GM19455 (cell line): ENCODE results near the gene WWP2.
"Not testable (repeated sequence)": the region's sequence is repeated elsewhere in the genome, so short reads cannot be mapped to it uniquely, and the experiment has no call there.

Experiments
- ATAC-seq: cut with Tn5 transposase; IDR thresholded peaks from one replicate; pipeline ENCODE4 v1.9.1; 2021; ENCODE audit not compliant: unreplicated experiment

WWP2 gene

DNA sequence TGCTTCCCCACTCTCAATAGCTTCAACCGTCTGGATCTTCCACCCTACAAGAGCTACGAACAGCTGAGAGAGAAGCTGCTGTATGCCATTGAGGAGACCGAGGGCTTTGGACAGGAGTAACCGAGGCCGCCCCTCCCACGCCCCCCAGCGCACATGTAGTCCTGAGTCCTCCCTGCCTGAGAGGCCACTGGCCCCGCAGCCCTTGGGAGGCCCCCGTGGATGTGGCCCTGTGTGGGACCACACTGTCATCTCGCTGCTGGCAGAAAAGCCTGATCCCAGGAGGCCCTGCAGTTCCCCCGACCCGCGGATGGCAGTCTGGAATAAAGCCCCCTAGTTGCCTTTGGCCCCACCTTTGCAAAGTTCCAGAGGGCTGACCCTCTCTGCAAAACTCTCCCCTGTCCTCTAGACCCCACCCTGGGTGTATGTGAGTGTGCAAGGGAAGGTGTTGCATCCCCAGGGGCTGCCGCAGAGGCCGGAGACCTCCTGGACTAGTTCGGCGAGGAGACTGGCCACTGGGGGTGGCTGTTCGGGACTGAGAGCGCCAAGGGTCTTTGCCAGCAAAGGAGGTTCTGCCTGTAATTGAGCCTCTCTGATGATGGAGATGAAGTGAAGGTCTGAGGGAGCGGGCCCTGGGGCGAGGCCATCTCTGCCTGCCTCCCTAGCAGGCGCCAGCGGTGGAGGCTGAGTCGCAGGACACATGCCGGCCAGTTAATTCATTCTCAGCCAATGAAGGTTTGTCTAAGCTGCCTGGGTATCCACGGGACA is 177.9 kb downstream of the WWP2 start:
- no peak for ATAC-seq

DNA sequence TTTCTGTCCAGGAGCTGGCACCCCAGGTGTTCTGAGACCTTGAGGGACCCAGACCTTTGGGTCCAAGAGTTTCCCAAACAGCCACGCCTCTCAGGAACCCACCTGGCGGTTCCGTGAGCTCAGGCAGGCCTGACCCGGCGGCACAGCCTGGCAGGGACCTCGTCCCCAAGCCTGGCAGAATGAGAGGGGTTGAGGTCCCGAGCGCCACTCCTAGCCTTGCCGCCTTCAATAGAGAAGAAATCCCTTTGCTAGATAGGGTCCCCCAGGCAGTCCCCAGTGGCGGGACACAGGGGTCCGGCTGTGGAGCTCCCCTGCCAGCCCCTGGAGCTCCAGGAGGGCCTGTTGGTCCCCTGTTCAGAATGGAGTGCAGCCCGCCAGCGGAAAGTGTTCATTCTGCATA is 178.5 kb downstream of the WWP2 start:
- no peak for ATAC-seq

DNA sequence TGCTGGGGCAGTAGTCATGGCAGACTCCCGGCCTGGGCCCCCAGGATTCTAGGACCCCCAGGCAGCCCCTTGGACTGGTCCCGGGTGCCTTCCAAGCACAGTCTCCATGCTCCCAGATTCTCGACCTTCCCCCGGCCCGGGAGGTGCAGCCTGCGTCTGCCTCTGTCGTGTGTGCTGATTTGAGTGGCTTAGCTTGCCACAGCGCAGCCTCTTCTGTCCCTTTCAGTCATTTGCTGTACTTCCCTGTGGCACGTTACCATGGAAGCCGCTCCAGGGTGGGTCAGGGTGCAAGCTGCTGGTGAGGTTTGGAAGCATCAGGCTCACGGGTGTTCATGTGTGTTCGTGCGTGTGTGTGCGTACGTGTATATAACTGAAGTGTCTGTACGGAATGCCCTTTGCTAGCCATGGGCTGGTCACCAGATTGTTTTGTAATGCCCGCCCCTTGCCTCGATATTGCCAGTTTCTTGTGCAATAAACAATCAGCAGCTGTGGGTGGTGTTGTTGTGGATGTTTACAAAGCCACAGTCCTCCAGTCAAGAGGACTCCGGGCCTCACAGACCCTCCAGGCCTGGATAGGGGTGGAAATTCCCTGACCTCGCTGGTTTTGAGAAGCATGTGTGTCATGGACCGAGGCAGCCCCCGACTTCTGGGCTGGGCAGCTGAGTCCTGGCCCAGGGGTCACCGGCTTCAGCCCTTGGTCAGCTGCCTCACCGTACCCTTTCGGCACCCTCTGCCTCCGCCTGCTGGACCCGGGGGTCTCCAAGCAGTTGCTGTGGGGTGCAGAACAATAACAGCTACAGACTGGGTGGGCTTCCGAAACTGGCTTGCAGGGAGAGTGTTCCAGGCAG is 179.3 kb downstream of the WWP2 start:
- no peak for ATAC-seq

DNA sequence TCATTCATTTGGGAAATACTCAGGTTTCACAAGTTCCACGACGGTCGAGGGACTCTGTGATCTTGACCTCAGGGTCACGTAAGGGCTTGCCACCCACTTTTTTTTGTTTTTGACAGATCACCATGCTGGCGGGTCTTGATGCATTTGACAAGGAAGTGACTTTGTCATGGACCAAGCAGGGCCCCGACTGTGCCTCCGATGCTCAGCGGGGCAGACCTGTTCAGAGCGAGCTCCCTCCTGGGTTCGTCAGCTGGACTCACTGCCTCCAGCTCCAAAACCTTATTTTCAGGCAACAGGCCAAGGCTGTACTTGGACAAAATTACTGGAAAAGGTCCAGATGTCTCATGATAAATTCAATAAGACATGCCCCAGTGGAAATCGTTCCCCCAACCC is 180.0 kb downstream of the WWP2 start:
- ATAC-seq = no peak

DNA sequence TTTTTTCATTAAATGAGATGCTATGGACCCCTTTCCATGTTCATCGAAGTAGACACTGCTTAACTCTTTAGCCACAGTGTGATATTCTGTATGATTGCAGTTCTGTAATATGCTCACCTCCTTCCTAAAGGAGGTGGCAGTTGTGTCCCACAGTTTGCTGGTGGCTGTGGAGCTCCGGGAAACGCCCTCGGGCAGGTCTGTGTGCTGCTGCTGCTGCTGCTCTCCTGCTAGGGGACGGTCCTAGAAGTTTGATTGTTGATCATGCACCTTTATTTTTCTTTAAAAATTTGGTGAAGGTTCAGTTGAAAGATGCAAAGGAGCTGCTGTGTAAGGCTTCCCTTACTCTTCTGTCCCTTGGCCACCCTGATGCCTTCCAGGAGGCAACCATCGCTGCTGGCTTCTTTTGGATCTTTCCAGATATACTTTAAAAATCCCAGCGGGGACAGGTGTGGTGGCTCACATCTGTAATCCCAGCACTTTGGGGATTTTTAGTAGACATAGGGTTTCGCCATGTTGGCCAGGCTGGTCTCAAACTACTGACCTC is 180.6 kb downstream of the WWP2 start:
- ATAC-seq = no peak

DNA sequence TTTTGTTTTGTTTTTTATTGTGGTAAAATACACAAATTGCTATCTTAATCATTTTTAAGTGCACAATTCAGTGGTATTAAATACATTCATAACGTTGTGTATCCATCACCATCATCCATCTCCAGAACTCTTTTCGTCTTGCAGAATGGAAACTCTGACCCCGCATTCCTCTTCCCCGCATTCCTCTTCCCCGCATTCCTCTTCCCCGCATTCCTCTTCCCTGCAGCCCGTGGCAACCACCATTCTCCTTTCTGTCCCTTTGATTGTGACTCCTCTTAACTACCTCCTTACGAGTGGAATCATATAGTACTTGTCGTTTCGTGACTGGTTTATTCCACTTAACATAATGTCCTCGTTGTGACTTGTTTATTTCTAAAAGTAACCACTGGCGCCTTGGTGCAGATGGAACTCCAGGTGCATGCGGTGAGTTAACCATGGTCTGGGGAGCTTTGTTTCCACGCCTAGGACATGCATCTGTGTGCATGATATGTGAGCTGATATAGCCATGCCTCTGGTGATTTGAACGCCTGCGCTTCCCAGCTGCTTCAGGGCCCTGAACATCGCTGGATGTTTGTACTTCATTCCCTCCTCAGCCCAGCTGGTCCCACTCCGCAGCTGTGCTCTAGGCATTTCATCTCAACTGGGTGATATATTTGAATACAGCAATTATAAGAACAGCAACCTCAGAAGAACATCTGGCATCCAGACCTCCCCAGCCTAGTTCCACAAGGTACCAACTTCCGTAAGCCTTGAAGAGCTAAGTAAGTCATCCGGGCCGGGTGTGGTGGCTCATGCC is 181.3 kb downstream of the WWP2 start:
- ATAC-seq = not testable (repeated sequence)

DNA sequence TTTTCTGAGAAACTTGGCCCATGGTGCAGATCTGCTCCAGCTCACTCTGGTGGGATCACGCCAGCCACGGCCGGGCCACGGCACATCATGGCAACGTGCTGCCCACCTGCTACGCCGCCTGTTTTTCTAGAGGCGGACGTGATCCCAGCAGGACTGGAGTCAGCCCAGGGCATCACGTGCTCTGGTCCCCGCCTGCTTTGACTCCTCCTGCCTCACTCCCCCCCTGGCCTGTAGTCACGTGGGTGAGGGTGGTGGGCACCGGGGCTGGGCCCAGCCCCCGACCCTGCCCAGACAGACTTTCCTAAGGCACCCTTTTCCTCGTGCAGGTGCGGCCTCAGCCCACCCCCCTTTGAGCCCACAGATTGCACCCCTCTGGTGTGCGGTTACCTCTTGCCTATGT is 188.3 kb downstream of the WWP2 start:
- not testable (repeated sequence) for ATAC-seq

DNA sequence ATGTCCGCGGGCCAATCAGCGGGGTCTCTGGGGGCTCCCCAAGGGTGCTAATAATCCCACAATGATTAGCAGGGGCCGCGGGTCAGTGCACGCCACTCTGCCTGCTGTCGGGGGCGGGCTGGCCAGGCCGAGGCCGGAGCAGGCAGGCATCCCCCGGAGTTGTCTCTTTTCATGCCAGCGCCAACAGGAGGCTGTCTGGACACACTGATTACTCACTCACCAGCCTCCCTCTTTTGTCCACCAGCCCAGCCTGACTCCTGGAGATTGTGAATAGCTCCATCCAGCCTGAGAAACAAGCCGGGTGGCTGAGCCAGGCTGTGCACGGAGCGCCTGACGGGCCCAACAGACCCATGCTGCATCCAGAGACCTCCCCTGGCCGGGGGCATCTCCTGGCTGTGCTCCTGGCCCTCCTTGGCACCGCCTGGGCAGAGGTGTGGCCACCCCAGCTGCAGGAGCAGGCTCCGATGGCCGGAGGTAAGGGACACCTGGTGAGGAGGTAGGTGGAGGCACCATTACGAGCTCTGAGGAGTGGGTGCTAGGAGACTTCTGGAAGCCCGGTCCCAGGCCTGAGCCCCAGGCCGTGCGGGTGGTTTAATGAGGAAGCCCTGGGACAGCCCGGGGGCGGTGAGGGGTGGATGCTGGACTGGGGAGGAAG is 189.0 kb downstream of the WWP2 start, which contains the start of gene CLEC18A:
CLEC18A (plus strand) TSS at position 318 of the 655 bp plus-strand sequence; CDS start at position 351, 33 bp downstream.
- not testable (repeated sequence) for ATAC-seq

DNA sequence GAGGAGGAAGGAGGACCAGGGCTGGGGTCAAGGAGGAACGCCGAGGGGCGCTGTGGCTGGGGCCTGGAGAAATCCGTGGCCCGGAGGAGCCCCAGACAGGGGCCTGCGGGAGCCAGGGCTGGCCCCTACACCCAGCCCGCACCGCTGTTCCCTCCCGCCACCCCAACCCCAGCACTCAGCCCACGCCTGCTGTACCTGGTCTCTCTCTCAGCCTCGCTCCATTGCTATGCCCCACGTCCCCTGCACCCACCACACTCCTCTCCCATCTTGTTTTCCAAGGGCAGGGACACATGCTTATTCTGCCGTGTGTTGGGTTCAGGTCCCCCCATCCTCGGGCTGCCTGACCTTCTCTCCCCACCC is 189.5 kb downstream of the WWP2 start:
- ATAC-seq = not testable (repeated sequence)

DNA sequence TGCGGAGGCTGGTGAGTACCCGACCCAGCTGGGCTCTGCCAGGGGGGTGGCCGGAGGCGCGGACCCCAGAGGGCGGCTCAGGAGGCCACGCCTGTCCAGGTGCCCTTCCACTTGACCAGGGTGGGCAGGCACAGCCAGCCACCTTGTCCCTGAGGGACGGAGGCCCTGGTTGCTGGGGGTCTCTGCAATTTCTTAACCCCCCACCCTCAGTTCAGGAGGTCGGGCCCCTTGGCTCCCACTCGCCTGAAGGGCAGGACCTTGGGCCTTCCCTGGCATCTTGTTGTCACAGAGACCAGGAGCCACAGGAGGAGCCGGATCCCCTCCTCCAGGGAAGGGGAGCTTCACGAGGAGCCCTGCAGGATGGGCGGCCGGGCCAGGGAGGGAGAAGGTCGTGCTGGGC is 190.0 kb downstream of the WWP2 start:
- not testable (repeated sequence) for ATAC-seq

DNA sequence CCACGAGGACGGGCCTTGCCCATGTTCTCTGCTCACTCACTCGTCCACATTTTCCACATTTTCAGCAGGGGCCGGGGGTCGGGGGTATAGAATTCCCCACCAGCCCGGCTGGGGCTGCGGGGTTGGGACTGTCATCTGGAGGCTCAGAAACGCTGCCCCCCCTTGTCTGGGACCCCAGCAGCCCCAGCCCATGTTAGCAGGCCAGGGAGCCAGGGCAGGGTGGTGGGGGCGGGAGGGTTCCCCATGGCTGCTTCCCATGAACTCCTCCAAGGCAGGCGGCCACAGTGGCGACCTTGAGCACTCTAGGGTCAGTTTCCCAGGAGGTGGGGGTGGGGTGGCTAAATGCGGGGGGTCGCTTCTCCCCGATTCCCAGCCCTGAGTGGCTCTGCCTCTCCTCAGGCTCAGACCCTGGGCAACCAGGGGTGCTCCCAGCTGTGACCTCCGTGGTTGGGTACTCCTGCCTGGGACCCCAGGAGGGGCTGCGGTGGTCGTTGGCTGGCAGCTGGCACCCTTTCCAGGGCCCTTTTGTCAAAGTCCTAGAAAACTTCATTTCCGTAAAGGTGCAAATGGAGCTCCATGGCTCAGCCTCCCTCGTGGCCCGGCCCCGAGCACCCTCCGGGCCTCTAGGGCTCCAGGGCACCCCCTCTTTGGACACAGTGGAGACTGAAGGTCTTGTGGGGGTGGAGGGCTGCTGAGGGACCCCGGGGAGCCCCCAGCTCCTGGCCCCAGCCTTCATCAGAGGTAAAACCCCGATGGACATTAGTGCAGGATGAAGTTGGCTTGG is 190.6 kb downstream of the WWP2 start:
- ATAC-seq = not testable (repeated sequence)

DNA sequence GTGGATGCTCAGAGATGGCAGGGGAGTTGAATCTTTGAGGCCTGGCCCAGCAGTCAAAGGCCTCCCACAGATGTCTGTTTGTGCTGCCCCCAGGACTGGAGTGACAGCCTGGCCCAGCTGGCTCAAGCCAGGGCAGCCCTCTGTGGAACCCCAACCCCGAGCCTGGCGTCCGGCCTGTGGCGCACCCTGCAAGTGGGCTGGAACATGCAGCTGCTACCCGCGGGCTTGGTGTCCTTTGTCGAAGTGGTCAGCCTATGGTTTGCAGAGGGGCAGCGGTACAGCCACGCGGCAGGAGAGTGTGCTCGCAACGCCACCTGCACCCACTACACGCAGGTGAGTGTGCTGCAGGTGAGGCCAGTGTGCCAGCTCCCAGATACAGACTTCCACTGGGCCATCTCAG is 192.1 kb downstream of the WWP2 start:
- not testable (repeated sequence) for ATAC-seq

DNA sequence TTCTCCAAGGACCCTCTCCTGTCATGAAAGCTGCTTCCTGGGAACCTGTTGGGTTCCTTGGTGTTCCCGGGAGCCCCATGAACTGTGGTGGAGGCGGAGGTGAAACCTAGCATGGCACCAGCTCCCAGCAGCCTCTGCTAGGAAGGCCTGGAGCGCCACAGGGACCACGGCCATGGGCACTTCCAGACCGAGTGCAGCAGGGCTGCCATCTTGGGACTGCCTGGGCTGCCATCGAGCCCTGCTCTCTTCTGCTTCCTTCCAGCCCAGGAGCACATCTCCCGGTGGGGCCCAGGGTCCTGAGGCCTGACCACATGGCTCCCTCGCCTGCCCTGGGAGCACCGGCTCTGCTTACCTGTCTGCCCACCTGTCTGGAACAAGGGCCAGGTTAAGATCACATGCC is 201.2 kb downstream of the WWP2 start:
- ATAC-seq = not testable (repeated sequence)

DNA sequence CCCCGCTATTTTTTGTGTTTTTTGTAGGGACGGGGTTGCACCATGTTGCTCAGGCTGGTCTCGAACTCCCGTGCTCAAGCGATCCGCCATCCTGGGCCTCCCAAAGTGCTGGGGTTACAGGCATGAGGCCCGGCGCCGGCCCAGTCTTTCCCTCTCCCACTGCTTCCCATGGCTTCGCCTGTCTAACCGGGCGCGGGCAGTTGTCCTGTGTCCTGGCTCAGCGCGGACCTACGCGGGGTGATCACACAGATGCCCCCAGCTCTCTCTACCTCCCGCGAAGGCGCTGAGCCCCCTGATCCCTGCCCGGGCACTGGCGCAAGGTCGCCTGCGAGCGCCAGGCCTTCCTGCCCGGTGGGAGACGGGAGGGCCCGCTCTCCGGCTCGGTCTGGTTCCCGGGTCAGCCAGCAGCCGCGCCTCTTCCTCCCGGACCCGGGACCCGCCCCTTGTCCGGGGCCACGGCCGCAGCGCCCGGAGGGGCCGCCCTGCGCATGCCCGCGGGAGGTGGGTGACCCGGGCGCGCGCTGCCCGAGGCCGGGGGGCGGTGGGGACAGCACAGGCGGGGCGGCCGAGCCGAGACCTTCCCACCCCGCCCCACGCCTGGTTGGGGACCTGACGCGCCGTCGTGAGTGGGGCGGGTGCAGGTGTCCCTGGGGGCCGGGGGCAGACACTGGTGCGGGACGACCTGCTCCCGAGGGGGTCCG is 203.0 kb downstream of the WWP2 start:
- ATAC-seq = not testable (repeated sequence)

DNA sequence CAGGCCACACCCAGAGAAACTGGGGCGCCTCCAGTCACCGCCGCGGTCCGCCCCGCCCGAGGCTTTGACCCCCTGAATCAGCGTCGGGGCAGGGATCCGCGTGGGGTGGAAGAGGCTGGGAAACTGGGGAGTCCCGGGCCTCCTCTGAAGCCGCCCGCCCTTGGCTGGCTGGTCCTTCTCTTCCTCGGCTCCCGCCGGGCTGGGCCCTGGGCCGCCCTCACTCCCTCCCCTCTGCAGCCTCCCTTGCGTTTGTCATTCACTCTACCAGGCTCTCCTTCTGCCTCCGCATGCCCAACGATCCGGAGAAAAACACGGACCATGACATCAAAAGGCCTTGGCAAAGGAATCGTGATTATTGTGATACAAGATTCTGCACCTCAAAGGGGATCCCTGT is 203.5 kb downstream of the WWP2 start:
- not testable (repeated sequence) for ATAC-seq

DNA sequence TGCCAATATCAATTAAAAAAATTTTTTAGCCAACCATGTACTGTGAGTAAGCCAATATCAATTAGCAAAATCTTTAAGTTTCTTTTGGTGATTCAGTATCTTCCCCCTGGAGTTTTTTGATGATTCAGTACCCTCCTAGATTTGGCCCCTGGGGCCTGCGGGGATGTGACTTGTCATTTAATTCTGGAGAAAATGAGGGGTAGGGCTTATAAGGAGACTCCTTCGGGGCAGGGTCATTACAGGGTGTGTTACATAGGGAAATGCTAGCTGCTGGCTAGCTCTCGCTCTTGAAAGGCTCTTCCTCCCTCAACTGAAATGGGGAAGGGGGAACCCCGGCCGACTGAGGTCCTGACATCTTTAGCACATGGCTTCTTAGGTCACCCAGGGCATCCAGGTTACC is 205.6 kb downstream of the WWP2 start:
- ATAC-seq = not testable (repeated sequence)

DNA sequence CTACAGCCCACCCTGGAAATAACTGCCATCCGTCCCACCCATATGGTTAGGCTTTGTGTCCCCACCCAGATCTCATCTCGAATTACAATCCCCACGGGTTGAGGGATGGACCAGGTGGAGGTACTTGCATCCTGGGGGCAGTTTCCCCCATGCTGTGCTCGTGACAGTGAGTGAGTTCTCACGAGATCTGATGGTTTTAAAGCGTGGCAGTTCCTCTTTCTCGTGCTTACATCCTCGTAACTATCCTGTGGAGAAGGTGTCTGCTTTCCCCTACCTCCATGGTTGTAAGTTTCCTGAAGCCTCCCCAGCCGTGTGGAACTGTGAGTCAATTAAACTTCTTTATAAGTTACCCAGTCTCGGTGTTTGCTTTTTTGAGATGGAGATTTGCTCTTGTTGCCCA is 206.0 kb downstream of the WWP2 start:
- not testable (repeated sequence) for ATAC-seq

DNA sequence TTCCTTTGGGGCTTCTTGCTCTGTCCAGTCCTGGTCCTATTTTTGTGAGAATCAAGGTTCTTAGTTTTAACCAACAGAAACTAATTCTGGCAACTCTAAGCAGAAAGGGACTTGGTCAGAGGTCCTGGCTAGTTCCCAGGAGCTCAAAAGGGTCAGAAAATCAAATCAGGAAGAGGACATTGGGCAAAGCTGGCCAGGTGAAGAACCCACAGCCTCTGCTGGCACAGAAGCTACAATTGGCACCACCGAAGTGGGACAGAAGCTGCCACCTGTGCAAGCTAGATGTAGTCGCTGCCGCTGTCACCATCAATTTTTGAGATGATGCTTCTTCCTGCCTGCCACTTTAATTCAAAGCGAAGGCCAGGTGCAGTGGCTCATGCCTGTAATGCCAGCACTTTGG is 207.5 kb downstream of the WWP2 start:
- ATAC-seq = not testable (repeated sequence)

DNA sequence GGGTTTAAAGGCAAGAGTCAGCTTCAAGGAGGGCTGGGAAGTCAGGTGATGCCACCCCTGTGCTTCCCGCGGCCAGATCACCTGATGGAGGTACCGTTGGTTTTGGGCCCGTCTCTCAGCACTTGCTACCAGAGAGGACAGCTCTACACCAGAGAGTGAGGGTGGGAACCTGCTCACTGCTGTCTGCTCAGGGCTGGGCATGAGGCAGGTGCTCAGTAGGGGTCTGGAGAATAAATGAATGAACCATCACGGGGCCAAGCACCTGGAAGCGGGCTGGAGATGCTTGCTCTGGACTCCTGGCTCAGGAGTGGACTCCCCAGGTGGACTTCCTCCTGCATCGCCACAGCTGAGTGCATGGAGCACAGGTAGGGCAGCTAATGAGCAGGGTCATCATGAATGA is 210.0 kb downstream of the WWP2 start:
- not testable (repeated sequence) for ATAC-seq
